Measurements from ENCODE around the gene RIC1.
"Not testable (repeated sequence)": the region's sequence is repeated elsewhere in the genome, so short reads cannot be mapped to it uniquely, and the experiment has no call there.

Gene RIC1, protein sequence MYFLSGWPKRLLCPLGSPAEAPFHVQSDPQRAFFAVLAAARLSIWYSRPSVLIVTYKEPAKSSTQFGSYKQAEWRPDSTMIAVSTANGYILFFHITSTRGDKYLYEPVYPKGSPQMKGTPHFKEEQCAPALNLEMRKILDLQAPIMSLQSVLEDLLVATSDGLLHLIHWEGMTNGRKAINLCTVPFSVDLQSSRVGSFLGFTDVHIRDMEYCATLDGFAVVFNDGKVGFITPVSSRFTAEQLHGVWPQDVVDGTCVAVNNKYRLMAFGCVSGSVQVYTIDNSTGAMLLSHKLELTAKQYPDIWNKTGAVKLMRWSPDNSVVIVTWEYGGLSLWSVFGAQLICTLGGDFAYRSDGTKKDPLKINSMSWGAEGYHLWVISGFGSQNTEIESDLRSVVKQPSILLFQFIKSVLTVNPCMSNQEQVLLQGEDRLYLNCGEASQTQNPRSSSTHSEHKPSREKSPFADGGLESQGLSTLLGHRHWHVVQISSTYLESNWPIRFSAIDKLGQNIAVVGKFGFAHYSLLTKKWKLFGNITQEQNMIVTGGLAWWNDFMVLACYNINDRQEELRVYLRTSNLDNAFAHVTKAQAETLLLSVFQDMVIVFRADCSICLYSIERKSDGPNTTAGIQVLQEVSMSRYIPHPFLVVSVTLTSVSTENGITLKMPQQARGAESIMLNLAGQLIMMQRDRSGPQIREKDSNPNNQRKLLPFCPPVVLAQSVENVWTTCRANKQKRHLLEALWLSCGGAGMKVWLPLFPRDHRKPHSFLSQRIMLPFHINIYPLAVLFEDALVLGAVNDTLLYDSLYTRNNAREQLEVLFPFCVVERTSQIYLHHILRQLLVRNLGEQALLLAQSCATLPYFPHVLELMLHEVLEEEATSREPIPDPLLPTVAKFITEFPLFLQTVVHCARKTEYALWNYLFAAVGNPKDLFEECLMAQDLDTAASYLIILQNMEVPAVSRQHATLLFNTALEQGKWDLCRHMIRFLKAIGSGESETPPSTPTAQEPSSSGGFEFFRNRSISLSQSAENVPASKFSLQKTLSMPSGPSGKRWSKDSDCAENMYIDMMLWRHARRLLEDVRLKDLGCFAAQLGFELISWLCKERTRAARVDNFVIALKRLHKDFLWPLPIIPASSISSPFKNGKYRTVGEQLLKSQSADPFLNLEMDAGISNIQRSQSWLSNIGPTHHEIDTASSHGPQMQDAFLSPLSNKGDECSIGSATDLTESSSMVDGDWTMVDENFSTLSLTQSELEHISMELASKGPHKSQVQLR (N-terminal part only)

DNA sequence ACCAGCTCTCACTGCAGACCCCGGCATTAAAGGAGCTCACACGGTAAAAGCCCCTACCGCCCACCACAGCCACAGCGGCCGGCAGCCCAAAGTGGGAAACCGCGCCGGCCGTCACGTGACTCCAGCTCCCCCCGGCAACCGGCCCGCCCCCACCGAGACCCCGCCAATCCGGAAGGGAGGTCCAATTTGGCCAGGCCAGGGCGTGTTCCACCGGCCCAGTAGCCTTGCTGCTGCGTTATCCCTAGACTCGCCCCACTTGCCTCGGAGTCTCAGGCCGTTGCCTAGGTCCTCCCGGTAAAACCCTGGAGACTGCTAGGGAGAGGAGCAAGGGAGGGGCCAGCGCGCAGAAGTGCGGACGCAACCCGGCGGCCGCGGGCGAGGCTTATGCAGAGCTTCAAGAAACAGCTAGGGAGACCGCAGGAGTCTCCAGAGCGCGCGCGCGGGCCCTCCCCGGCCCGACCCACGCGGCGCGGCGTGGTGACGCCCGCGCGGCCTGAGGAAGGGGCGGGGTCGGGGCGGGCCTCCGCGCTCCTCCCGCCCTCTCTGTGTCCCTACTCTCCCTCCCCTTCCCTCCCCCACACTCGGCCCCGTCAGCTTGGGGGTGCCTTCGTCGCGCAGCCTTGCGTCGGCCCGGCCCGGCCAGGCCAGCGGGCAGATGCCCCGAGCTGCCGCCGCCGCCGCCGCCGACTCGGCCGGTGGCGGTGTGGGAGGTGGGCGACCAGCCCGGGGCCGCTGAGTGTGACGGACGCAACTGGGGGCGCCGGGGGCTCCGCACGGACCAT, at the start of gene RIC1:
TSS of gene RIC1 (plus strand) at position 578 of the 782 bp plus-strand sequence. CDS start at position 781, 203 bp downstream.
- no peak for TF ChIP-seq CTCF (IDR thresholded peaks at IDR 0.05; ENCODE audit: insufficient read depth, missing control alignments)
- FAIRE-seq, result no peak
- peak; percentile 71 for DNase-seq (ENCODE audit: insufficient read length, low spot score)

DNA sequence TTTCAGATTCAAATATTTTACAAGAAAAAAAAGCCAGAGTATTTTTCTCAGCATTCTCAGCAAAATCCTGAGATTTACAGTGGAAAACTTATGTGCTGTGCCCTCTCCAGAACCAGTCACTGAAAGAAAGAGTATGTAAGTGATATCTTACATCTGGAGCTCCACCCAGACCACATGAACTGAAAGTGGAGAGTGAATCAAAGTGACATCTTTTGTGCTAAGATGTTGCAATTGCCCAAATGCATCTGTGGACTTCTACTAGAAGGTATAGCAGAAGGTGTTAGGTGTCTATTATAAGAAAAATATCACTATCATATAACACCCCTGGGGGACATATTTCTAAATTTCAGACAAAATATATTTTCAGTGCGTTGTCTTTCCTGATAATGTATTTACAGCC, 49.0 kb upstream of the RIC1 start:
- DNase-seq (ENCODE audit: insufficient read length, low spot score) (no peak), FAIRE-seq (no peak)
- TF ChIP-seq CTCF (IDR thresholded peaks at IDR 0.05; ENCODE audit: insufficient read depth, missing control alignments), result no peak

- no peak for TF ChIP-seq CTCF (IDR thresholded peaks at IDR 0.05; ENCODE audit: insufficient read depth, missing control alignments)
- DNase-seq (ENCODE audit: insufficient read length, low spot score) (no peak), FAIRE-seq (no peak)
Observed at GRCh38 chr9:5580650-5581049, 48.3 kb upstream of the RIC1 start.

- FAIRE-seq; DNase-seq (ENCODE audit: insufficient read length, low spot score): not testable (repeated sequence)
Observed at GRCh38 chr9:5581706-5582105, 47.2 kb upstream of the RIC1 start.

DNA sequence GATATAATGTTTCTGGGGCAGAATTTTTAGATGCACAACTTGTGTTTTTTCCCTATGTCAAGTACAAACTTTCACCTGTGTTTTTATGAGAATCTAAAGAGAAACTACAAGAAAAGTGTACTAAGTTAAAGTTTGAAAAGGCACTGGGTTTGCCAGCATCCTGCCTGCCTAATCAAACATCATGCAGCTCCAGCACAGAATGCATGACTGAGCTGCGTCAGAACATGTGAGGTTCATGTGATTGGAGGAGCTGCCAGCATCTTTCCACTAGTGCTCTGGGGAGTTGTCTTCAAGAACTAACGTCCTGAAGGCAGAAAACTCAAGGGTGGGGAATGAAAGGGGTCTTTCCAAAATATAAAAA, 46.1 kb upstream of the RIC1 start:
- FAIRE-seq, result no peak
- no peak for TF ChIP-seq CTCF (IDR thresholded peaks at IDR 0.05; ENCODE audit: insufficient read depth, missing control alignments)
- DNase-seq (ENCODE audit: insufficient read length, low spot score), result no peak

DNA sequence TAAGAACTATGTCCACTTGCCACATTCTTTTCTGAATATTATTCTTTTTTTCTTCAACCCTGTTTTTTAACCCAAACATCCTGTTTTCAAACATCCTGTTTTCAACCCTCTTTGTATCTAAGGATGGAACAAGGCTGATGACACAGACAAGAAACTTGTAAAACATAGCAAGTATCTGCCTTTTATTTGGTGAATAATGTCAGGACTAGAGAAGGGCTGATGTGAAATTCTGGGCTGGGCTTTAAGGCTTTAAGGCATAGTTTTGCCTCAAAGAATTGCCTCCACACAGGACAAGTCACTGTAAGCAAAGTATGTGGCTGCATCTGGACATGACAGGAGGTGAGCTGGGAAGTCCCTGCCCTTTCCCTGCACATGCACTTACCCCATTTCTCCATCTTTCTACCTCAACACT, 42.5 kb upstream of the RIC1 start:
- no peak for TF ChIP-seq CTCF (IDR thresholded peaks at IDR 0.05; ENCODE audit: insufficient read depth, missing control alignments)
- DNase-seq (ENCODE audit: insufficient read length, low spot score), result no peak
- FAIRE-seq, result no peak
